ENCODE measurements around the gene DNAH14.
"Not testable (repeated sequence)": the region's sequence is repeated elsewhere in the genome, so short reads cannot be mapped to it uniquely, and the experiment has no call there.

The DNAH14 gene

GRCh38 chr1:225004396-225004795, 74.9 kb downstream of the DNAH14 start:
- no peak for DNase-seq

GRCh38 chr1:225006352-225006751, 76.9 kb downstream of the DNAH14 start:
- DNase-seq = not testable (repeated sequence)

GRCh38 chr1:225008050-225008449, 78.6 kb downstream of the DNAH14 start:
- DNase-seq = not testable (repeated sequence)

- DNase-seq = no peak
Observed at GRCh38 chr1:225021037-225021436, 91.6 kb downstream of the DNAH14 start.

- DNase-seq = no peak
Observed at GRCh38 chr1:225026701-225027100, 97.2 kb downstream of the DNAH14 start.

GRCh38 chr1:225036441-225036840, 107.0 kb downstream of the DNAH14 start:
- not testable (repeated sequence) for DNase-seq

GRCh38 chr1:225042263-225042662, 112.8 kb downstream of the DNAH14 start:
- no peak for DNase-seq

GRCh38 chr1:225044258-225044657, 114.8 kb downstream of the DNAH14 start:
- no peak for DNase-seq

- DNase-seq = no peak
Observed at GRCh38 chr1:225049594-225049993, 120.1 kb downstream of the DNAH14 start.

GRCh38 chr1:225063722-225064121, 134.2 kb downstream of the DNAH14 start:
- DNase-seq = no peak

GRCh38 chr1:225070972-225071371, 141.5 kb downstream of the DNAH14 start:
- DNase-seq = no peak

GRCh38 chr1:225097175-225097574, 167.7 kb downstream of the DNAH14 start:
- DNase-seq = no peak

GRCh38 chr1:225111000-225111399, 181.5 kb downstream of the DNAH14 start:
- no peak for DNase-seq

- no peak for DNase-seq
Observed at GRCh38 chr1:225113265-225113664, 183.8 kb downstream of the DNAH14 start.

GRCh38 chr1:225114354-225114990, 185.0 kb downstream of the DNAH14 start:
- DNase-seq = no peak

- no peak for DNase-seq
Observed at GRCh38 chr1:225119307-225119706, 189.8 kb downstream of the DNAH14 start.

- DNase-seq = no peak
Observed at GRCh38 chr1:225121095-225121494, 191.6 kb downstream of the DNAH14 start.

GRCh38 chr1:225131869-225132268, 202.4 kb downstream of the DNAH14 start:
- DNase-seq = no peak

GRCh38 chr1:225137976-225138375, 208.5 kb downstream of the DNAH14 start:
- DNase-seq = no peak

GRCh38 chr1:225143001-225143400, 213.5 kb downstream of the DNAH14 start:
- no peak for DNase-seq

- DNase-seq = no peak
Observed at GRCh38 chr1:225146478-225146877, 217.0 kb downstream of the DNAH14 start.

- not testable (repeated sequence) for DNase-seq
Observed at GRCh38 chr1:225147791-225148190, 218.3 kb downstream of the DNAH14 start.

GRCh38 chr1:225152061-225152460, 222.6 kb downstream of the DNAH14 start:
- DNase-seq = no peak

GRCh38 chr1:225155555-225155954, 226.1 kb downstream of the DNAH14 start:
- DNase-seq = no peak

GRCh38 chr1:225156254-225156653, 226.8 kb downstream of the DNAH14 start:
- DNase-seq = no peak

Data from activated CD4-positive, alpha-beta T cell treated with anti-CD3 and anti-CD28 coated beads, Interleukin-2, amount 50 U/mL, for 4 hours (primary cell).